Esophagus squamous epithelium (tissue), 5 donors: Measurements from ENCODE around the gene SGTA. TPM values are rescaled to one million over a fixed set of nuclear protein-coding genes. Genes with fewer than 3 reads are reported as not detected.

Experiments
- DNase-seq: peaks from one replicate; lab custom pipeline; 2025; lab: John Stamatoyannopoulos, UW
- H3K27ac ChIP-seq, 4 donors: fragments of 200-600 bp; sonication (generic); one replicate each; pipeline ENCODE4 v1.5.1; 2016 to 2019; ENCODE audit warnings: mild to moderate bottlenecking in 1 of 4
- H3K27me3 ChIP-seq, 4 donors: fragments of 200-600 bp; sonication (generic); 1 replicate in 3 of 4; 2 replicates in 1 of 4; pipeline versions ENCODE4 v1.5.1 to v1.6.0; 2017 to 2021; ENCODE audit warnings: antibody characterized with exemption in 1 of 4
- H3K36me3 ChIP-seq, 3 donors: fragments of 200-600 bp; sonication (generic); one replicate each; pipeline ENCODE4 v1.5.1; 2016 to 2019
- H3K4me1 ChIP-seq, 3 donors: fragments of 200-600 bp; sonication (generic); one replicate each; pipeline ENCODE4 v1.5.1; 2017 to 2019
- H3K4me3 ChIP-seq, 4 donors: fragments of 200-600 bp; sonication (generic); 1 replicate in 3 of 4; 2 replicates in 1 of 4; pipeline ENCODE4 v1.5.1; 2016 to 2019; ENCODE audit warnings: mild to moderate bottlenecking in 2 of 4, moderate library complexity in 1 of 4
- H3K9me3 ChIP-seq, 3 donors: fragments of 200-600 bp; sonication (generic); one replicate each; pipeline ENCODE4 v1.5.1; 2016 to 2019
- POLR2A ChIP-seq, 4 donors: fragments of 450-650 bp; IDR thresholded peaks; one replicate each; pipeline ENCODE4 v1.6.1; 2017; ENCODE audit warnings: antibody characterized with exemption in 4 of 4, mild to moderate bottlenecking in 4 of 4, moderate library complexity in 3 of 4
- WGBS, 2 donors: methylation state at CpG; one replicate each; pipeline ENCODE4 v1.1.5; 2018; 5-methylcytosine and 5-hydroxymethylcytosine counted together
- intact Hi-C: fragments of 100-400 bp; cut with DNase I; formaldehyde crosslinking; loops from one replicate; pipeline ENCODE4 v1.15.0; 2022
- total RNA-seq, 4 donors: library from RNA; depleted of rRNA; stranded (reverse); fragments of >200 nt; gene quantifications; one replicate each; pipeline ENCODE4 v1.1.0, GENCODE V29; 2016
- TF ChIP-seq, protein P1 (sequence below), 6 experiments: fragments of 450-650 bp in 4 of 6; fragments of 200-600 bp in 2 of 6; sonication (generic) in 2 of 6; IDR thresholded peaks; one replicate each; pipeline ENCODE4 v1.5.1; 2016 to 2019; ENCODE audit warnings: antibody characterized with exemption in 6 of 6, mild to moderate bottlenecking in 4 of 6, moderate library complexity in 4 of 6
- donor health status: DM: yes; HTN: yes; CAD: no.

The SGTA gene
- total RNA-seq, 4 donors from 2014 or later = 30.6 to 45.0 (median 42.8) TPM

DNA sequence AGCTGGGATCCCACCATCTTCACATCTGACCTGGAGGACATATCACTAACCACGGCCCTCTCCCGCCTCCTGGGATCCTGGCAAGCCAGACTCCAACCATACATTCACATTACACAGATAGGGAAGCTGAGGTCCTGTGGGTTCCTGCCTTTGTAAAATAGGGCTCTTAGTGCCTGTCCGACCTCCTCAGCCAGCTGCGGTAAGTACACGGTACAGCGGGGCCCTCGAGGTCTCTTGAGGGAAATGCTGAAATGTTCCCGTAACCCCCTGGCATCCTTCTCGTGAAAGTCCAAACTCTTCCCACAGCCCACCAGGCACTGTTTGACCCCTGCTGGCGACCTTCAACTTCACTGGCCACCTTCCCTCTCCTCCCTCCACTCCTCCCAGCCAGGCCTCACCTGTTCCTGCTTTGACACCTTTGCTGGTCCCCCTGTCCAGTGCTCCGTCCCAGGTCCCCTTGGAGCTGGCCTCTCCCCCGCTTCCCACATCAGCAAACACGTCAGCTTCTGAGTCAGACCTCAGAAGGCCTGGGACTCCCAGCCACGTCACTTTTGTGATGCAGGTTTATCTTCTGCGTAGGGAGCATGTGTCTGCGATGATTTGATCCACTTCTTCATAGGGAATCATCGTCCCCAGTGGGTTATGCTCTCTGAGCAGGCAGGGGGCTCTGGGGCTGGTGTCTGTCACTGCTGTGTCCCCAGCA lies 71.8 kb downstream of the SGTA start:
- Histone ChIP-seq H3K36me3 (no peaks in the 10 kb centered on the region), H3K27ac (no peak overlapping the region), H3K4me1 (no peaks in the 10 kb centered on the region), H3K9me3 (peaks cover 0 to 18% (median 5%) of the 10 kb centered on the region in 3 donors), H3K27me3 (peaks cover 0 to 6% (median 0%) of the 10 kb centered on the region in 4 donors), H3K4me3 (no peak overlapping the region)
- DNase-seq = no peak
- intact Hi-C loops = no loop called here
- 63 to 72% methylated on average over 12 to 17 of the region's 17 CpGs for WGBS, 2 donors
- TF ChIP-seq, protein P1, sequence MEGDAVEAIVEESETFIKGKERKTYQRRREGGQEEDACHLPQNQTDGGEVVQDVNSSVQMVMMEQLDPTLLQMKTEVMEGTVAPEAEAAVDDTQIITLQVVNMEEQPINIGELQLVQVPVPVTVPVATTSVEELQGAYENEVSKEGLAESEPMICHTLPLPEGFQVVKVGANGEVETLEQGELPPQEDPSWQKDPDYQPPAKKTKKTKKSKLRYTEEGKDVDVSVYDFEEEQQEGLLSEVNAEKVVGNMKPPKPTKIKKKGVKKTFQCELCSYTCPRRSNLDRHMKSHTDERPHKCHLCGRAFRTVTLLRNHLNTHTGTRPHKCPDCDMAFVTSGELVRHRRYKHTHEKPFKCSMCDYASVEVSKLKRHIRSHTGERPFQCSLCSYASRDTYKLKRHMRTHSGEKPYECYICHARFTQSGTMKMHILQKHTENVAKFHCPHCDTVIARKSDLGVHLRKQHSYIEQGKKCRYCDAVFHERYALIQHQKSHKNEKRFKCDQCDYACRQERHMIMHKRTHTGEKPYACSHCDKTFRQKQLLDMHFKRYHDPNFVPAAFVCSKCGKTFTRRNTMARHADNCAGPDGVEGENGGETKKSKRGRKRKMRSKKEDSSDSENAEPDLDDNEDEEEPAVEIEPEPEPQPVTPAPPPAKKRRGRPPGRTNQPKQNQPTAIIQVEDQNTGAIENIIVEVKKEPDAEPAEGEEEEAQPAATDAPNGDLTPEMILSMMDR (IDR thresholded peaks at IDR 0.05) = no peak
- no peak for TF ChIP-seq POLR2A (IDR thresholded peaks at IDR 0.05)

DNA sequence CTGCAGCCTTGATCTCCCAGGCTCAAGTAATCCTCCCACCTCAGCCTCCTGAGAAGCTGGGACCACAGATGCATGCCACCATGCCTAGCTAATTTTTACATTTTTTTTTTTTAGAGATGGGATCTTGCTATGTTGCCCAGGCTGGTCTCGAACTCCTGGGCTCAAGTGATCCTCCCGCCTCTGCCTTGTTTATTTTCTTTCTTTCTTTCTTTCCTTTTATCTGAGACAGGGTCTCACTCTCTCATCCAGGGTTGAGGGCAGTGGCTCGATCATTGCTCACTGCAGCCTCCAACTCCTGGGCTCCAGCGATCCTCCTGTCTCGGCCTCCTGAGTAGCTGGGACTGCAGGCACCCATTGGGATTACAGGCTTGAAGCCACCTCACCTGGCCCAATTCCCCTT lies 76.8 kb downstream of the SGTA start:
- TF ChIP-seq POLR2A (IDR thresholded peaks at IDR 0.05) = no peak
- TF ChIP-seq, protein P1 (IDR thresholded peaks at IDR 0.05) = no peak
- H3K27me3 ChIP-seq = peaks cover 0 to 10% (median 0%) of the 10 kb centered on the region in 4 donors
- H3K4me3 ChIP-seq = no peak overlapping the region
- no peaks in the 10 kb centered on the region for H3K9me3 ChIP-seq
- WGBS, 2 donors = 94 to 95% methylated on average over 5 of the region's 5 CpGs
- intact Hi-C loops = no loop called here
- no peak overlapping the region for H3K27ac ChIP-seq
- H3K36me3 ChIP-seq = no peaks in the 10 kb centered on the region
- no peak for DNase-seq
- peaks cover 2 to 18% (median 6%) of the 10 kb centered on the region in 3 donors for H3K4me1 ChIP-seq

Other genes starting within 250 kb of the SGTA start
- 1 to 10 TPM in 3 of 4 donors, under 1 TPM in 1; 0.57 to 3.8 (median 1.6) TPM for gene GNG7, start 80.6 kb downstream of the SGTA start, total RNA-seq
- 1 to 10 TPM in 2 of 4 donors, under 1 TPM in 2; 0.61 to 2.2 (median 1.4) TPM for gene DIRAS1, start 61.9 kb downstream of the SGTA start, total RNA-seq
- 10 to 100 TPM; 14.8 to 22.1 (median 20.7) TPM for gene SLC39A3, start 43.3 kb downstream of the SGTA start, total RNA-seq
- gene THOP1, start 2.2 kb upstream of the SGTA start, total RNA-seq = 10 to 100 TPM; 57.8 to 88.6 (median 74.7) TPM
- gene ZNF554, start 36.6 kb upstream of the SGTA start, total RNA-seq = 1 to 10 TPM in 3 of 4 donors, under 1 TPM in 1; 0.70 to 5.1 (median 4.0) TPM
- 1 to 10 TPM; 2.0 to 4.4 (median 2.4) TPM for gene ZNF555, start 58.2 kb upstream of the SGTA start, total RNA-seq
- gene ZNF556, start 84.1 kb upstream of the SGTA start, total RNA-seq = 1 to 10 TPM in 3 of 4 donors, under 1 TPM in 1; 0.79 to 5.8 (median 2.5) TPM
- 10 to 100 TPM in 2 of 4 donors, 1 to 10 TPM in 2; 7.2 to 13.7 (median 9.8) TPM for gene ZNF57, start 117.7 kb upstream of the SGTA start, total RNA-seq
- 1 to 10 TPM; 3.1 to 5.9 (median 4.5) TPM for gene ZNF77, start 161.7 kb upstream of the SGTA start, total RNA-seq
- gene TLE6, start 194.3 kb upstream of the SGTA start, total RNA-seq = 1 to 10 TPM in 2 of 4 donors, under 1 TPM in 1, not detected in 1; 0.59 to 3.3 (median 1.9) TPM
- gene TLE2, start 246.0 kb upstream of the SGTA start, total RNA-seq = 10 to 100 TPM in 1 of 4 donors, 1 to 10 TPM in 3; 5.4 to 22.7 (median 7.6) TPM